ENCODE measurements around the gene CASQ1.

CASQ1 gene

GRCh38 chr1:160232911-160233310 is 42.5 kb downstream of the CASQ1 start:
- no peak for DNase-seq

GRCh38 chr1:160236806-160237205 is 46.4 kb downstream of the CASQ1 start:
- no peak for DNase-seq

- DNase-seq, result no peak
Observed at GRCh38 chr1:160237558-160237957, 47.2 kb downstream of the CASQ1 start.

- no peak for DNase-seq
Observed at GRCh38 chr1:160238408-160238807, 48.0 kb downstream of the CASQ1 start.

- DNase-seq, result no peak
Observed at GRCh38 chr1:160239582-160240299, 49.4 kb downstream of the CASQ1 start.

GRCh38 chr1:160243767-160244166 is 53.4 kb downstream of the CASQ1 start:
- no peak for DNase-seq

- no peak for DNase-seq
Observed at GRCh38 chr1:160244209-160244608, 53.8 kb downstream of the CASQ1 start.

GRCh38 chr1:160245434-160245833 is 55.1 kb downstream of the CASQ1 start:
- no peak for DNase-seq

GRCh38 chr1:160247053-160247452 is 56.7 kb downstream of the CASQ1 start:
- no peak for DNase-seq

- DNase-seq, result no peak
Observed at GRCh38 chr1:160251011-160251410, 60.6 kb downstream of the CASQ1 start.
